Heart right ventricle (tissue), 16 donors: ENCODE results near the gene ZNF709. TPM values are rescaled to one million over a fixed set of nuclear protein-coding genes. Genes with fewer than 3 reads are reported as not detected.
A peak's percentile ranks its signal among the peaks of the same experiment; 100 is the strongest.
"Not testable (repeated sequence)": the region's sequence is repeated elsewhere in the genome, so short reads cannot be mapped to it uniquely, and the experiment has no call there.

Source experiments
- ATAC-seq, 8 donors: fragments of 200-7000 bp; cut with Tn5 transposase; one replicate each; pipeline ENCODE4 v1.9.1; 2020; ENCODE audit warnings: mild to moderate bottlenecking in 8 of 8, moderate library complexity in 8 of 8, moderate number of reproducible peaks in 1 of 8
- DNase-seq, 2 donors: peaks; one replicate each; pipeline ENCODE4 v3.0.0-alpha.2; 2020
- H3K27ac ChIP-seq, 10 donors: fragments of 200-600 bp; sonication (generic) in 2 of 10; one replicate each; pipeline versions ENCODE4 v1.5.0 to v1.8.0; 2020 to 2022; ENCODE audit warnings: mild to moderate bottlenecking in 3 of 10
- H3K27me3 ChIP-seq, 7 donors: fragments of 200-600 bp; one replicate each; pipeline ENCODE4 v1.8.0; 2021 to 2022; ENCODE audit warnings: mild to moderate bottlenecking in 2 of 7
- H3K36me3 ChIP-seq, 9 donors: fragments of 200-600 bp; sonication (generic) in 1 of 9; one replicate each; pipeline versions ENCODE4 v1.5.0 to v1.8.0; 2020 to 2022; ENCODE audit warnings: mild to moderate bottlenecking in 2 of 9
- H3K4me1 ChIP-seq, 9 donors: fragments of 200-600 bp; sonication (generic) in 1 of 9; one replicate each; pipeline versions ENCODE4 v1.5.0 to v1.8.0; 2020 to 2022; ENCODE audit warnings: mild to moderate bottlenecking in 4 of 9
- H3K4me3 ChIP-seq, 10 donors: fragments of 200-600 bp; sonication (generic) in 2 of 10; one replicate each; pipeline versions ENCODE4 v1.5.0 to v1.8.0; 2020 to 2022; ENCODE audit warnings: mild to moderate bottlenecking in 7 of 10, moderate library complexity in 2 of 10
- H3K9me3 ChIP-seq, 11 donors: fragments of 200-600 bp in 10 of 11; sonication (generic) in 2 of 11; one replicate each; pipeline versions ENCODE4 v1.5.0 to v1.8.0; 2013 to 2022; ENCODE audit warnings: mild to moderate bottlenecking in 2 of 11, control low read depth in 1 of 11, moderate library complexity in 1 of 11
- CTCF ChIP-seq, 9 donors: fragments of 200-600 bp; sonication (generic) in 2 of 9; IDR thresholded peaks; one replicate each; pipeline versions ENCODE4 v1.5.0 to v1.8.0; 2021 to 2022; ENCODE audit warnings: antibody characterized with exemption in 9 of 9, mild to moderate bottlenecking in 5 of 9, moderate library complexity in 1 of 9
- WGBS, 2 donors: extraction: QIAGEN DNeasy Blood & Tissue Kit; methylation state at CpG; one replicate each; pipeline ENCODE4 v1.1.7; 2013; ENCODE audit warnings: inconsistent platforms in 1 of 2; 5-methylcytosine and 5-hydroxymethylcytosine counted together
- intact Hi-C, 10 donors: fragments of 100-400 bp; cut with DNase I; formaldehyde crosslinking; loops; one replicate each; pipeline versions ENCODE4 v1.11.1 to v1.14.2; 2022
- polyA plus RNA-seq, 2 donors: library from polyadenylated mRNA; stranded (reverse); fragments of 200-250 nt; gene quantifications; one replicate each; pipeline ENCODE4 v1.2.3, GENCODE V29; 2013
- total RNA-seq, 10 donors: library from RNA; stranded (reverse); fragmentation: NEBNext Ultra II Directional in 3 of 10; extraction: Animal tissue kit (Norgen Biotek cat#: 25700) in 3 of 10; gene quantifications; one replicate each; pipeline versions ENCODE4 v1.2.1 to v1.2.4, GENCODE V29; 2021 to 2023
- donor health status: Arrhythmogenic right ventricular cardiomyopathy.
- donor health status: ischemic (EF 13 %, LVEDD 7.1; RV severe dilation, severe dysfunction).
- donor health status: healthy with polysubstance abuse.
- donor health status: DM: no; HTN: yes; CAD: no.
- donor health status: DM: no; HTN: no; CAD: no.
- donor health status: ischemic (EF 25% LVEDD 6.9; RV normal size, moderate dysfunction).
- donor health status: ischemic (EF 25% LVEDD 5.7; RV mildly dilated, moderate dysfunction).
- donor health status: healthy.
- donor health status: DM: yes; HTN: yes; CAD: no.
- donor health status: Ischemic cardiomyopathy.
- donor health status: ischemic (EF 35%, LVEDD 5.7; RV mildly dilated, moderate dysfunction).
- donor health status: nonischemic (EF 11% LVEDD 7.7; RV severe dilation, severe dysfunction).
- donor health status: DM: yes; HTN: yes; CAD: no.
- donor health status: PGD.
- donor health status: ischemic (EF 29% LVEDD 5.4; RV normal size, mild dysfunction).
- donor health status: nonischemic (EF 23%, LVEDD 6.1; RV moderate dilation, normal function).

Gene ZNF709
- total and polyA plus RNA-seq, 12 donors: 0.64 to 3.4 (median 1.9) TPM

- Histone ChIP-seq H3K27ac (peak overlapping the region in 7 of 10 donors; percentile 84 to 94 (median 87)), H3K27me3 (no peaks in the 10 kb centered on the region), H3K9me3 (peaks cover 0 to 6% (median 0%) of the 10 kb centered on the region in 11 donors), H3K36me3 (no peaks in the 10 kb centered on the region), H3K4me1 (peaks cover 0 to 15% (median 7%) of the 10 kb centered on the region in 9 donors), H3K4me3 (peak overlapping the region in 7 of 10 donors; percentile 48 to 79 (median 70))
- no peak for DNase-seq
- 96 to 97% methylated on average over 3 of the region's 3 CpGs for WGBS, 2 donors
- ATAC-seq: no peak
- peak in 1 of 9 donors; percentile 10 for TF ChIP-seq CTCF (IDR thresholded peaks at IDR 0.05)
- intact Hi-C loops: loop anchor here in 1 of 10 donors (10.0 kb wide), 1 partner anchor 50 kb away; the partner anchor contains the start of gene ZNF443
These were observed 9.7 kb upstream of the ZNF709 start for GRCh38 chr19:12494260-12494860.

DNA sequence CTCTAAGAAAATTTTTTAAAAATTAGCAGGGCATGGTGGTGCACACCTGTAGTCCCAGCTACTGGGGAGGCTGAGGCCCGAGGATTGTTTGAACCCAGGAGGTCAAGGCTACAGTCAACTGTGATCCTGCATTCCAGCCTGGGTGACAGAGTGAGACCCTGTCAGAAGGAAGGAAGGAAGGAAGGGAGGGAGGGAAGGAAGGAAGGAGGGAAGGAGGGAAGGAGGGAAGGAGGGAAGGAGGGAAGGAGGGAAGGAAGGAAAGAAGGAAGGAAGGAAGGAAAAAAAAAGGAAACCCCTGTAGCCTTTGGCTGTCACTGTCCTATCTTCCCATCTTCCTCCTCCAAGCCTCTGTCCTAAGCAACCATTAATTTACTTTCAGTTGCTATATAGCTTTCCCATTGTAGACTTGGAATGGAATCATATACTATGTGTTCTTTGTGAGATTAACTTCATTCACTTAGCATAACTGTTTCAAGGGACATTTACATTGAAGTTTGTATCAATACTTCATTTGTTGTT lies 1.7 kb upstream of the ZNF709 start:
- H3K36me3 ChIP-seq, H3K9me3 ChIP-seq, H3K27ac ChIP-seq, DNase-seq, ATAC-seq, intact Hi-C loops, H3K4me3 ChIP-seq, H3K27me3 ChIP-seq: not testable (repeated sequence)
- 93 to 96% methylated on average over 1 of the region's 1 CpG for whole genome bisulfite sequencing, 2 donors
- H3K4me1 ChIP-seq: peaks cover 0 to 29% (median 19%) of the 10 kb centered on the region in 9 donors

GRCh38 chr19:12485571-12485970 lies 955 bp upstream of the ZNF709 start:
- TF ChIP-seq CTCF (IDR thresholded peaks at IDR 0.05): no peak
- H3K4me3 ChIP-seq: peak overlapping the region in 2 of 10 donors; percentile 87 to 93
- no peak for ATAC-seq

GRCh38 chr19:12485052-12485416 lies 418 bp upstream of the ZNF709 start:
- DNase-seq (no peak), ATAC-seq (peak; percentile 43 to 73 (median 58))
- no peak for TF ChIP-seq CTCF (IDR thresholded peaks at IDR 0.05)
- Histone ChIP-seq H3K36me3 (no peaks in the 10 kb centered on the region), H3K9me3 (no peaks in the 10 kb centered on the region), H3K27ac (peak overlapping the region in 9 of 10 donors; percentile 55 to 86 (median 82)), H3K4me1 (peaks cover 0 to 29% (median 19%) of the 10 kb centered on the region in 9 donors), H3K27me3 (no peaks in the 10 kb centered on the region), H3K4me3 (peak overlapping the region; percentile 82 to 96 (median 92))
- intact Hi-C loops: loop anchor here in 1 of 10 donors (2.0 kb wide), 1 partner anchor 44 kb away; the partner anchor contains the start of gene ZNF443
- 3 to 5% methylated on average over 11 of the region's 11 CpGs for WGBS, 2 donors

More at GRCh38 chr19:12485571-12485970, 955 bp upstream of the ZNF709 start:
- Histone ChIP-seq H3K27ac (peak overlapping the region in 3 of 10 donors; percentile 70 to 86 (median 85)), H3K36me3 (no peaks in the 10 kb centered on the region), H3K4me1 (peaks cover 0 to 29% (median 19%) of the 10 kb centered on the region in 9 donors), H3K27me3 (no peaks in the 10 kb centered on the region), H3K9me3 (no peaks in the 10 kb centered on the region)
- intact Hi-C loops: loop anchor here in 1 of 10 donors (2.0 kb wide), 1 partner anchor 45 kb away; the partner anchor contains the start of gene ZNF443
- DNase-seq: no peak
- 66 to 83% methylated on average over 3 of the region's 3 CpGs for WGBS, 2 donors
